Hair follicle dermal papilla cell (primary cell): Measurements from ENCODE around the gene GPR78. TPM values are rescaled to one million over a fixed set of nuclear protein-coding genes. Genes with fewer than 3 reads are reported as not detected.

Experiments used
- total RNA-seq: library from RNA; depleted of rRNA; stranded (reverse); fragments of >200 nt; gene quantifications from 2 replicates; pipeline ENCODE4 v1.2.3, GENCODE V29; 2012

GPR78 gene
- total RNA-seq = 0.97 and 1.9 TPM in 2 replicates

GRCh38 chr4:8580321-8581093, at the start of gene GPR78:
TSS of gene GPR78 (plus strand) at chr4:8580392. CDS start at chr4:8580983, 591 bp downstream.

GRCh38 chr4:8592366-8593263, 12.4 kb downstream of the GPR78 start, which contains the start of gene CPZ:
TSS of gene CPZ (plus strand) at chr4:8592765. CDS start at chr4:8592834, 69 bp downstream.

Other genes with a start within 250 kb of the GPR78 start
- gene ACOX3, start 139.7 kb upstream of the GPR78 start, total RNA-seq = 27.3 and 40.1 TPM in 2 replicates
- 17.5 and 22.1 TPM in 2 replicates for gene TRMT44, start 139.6 kb upstream of the GPR78 start, total RNA-seq
- gene CPZ, start 12.4 kb downstream of the GPR78 start, total RNA-seq = 17.5 and 22.4 TPM in 2 replicates